Endothelial cell of umbilical vein (primary cell): ENCODE measurements around the gene SH3BP1. TPM values are rescaled to one million over a fixed set of nuclear protein-coding genes. Genes with fewer than 3 reads are reported as not detected.
A peak's percentile ranks its signal among the peaks of the same experiment; 100 is the strongest.

Experiments used
- BruUV-seq: library from RNA; stranded (reverse); fragments of 400-500 nt; replicated peaks from 2 replicates; lab custom pipeline; 2021; lab: Mats Ljungman, UMichigan
- CTCF ChIA-PET: fragments of 300-600, 350-600 bp; sonication (Branson Sonifier 250); formaldehyde crosslinking; loops from one replicate; lab custom pipeline; 2021; ENCODE audit warnings: antibody characterized with exemption, inconsistent platforms; lab: Charles Lee
- POLR2A ChIA-PET: fragments of 300-600, 350-600 bp; sonication (Branson Sonifier 250); formaldehyde crosslinking; loops from one replicate; lab custom pipeline; 2021; ENCODE audit warnings: antibody characterized with exemption, inconsistent platforms; lab: Charles Lee
- DNase-seq: peaks from one replicate; pipeline ENCODE4 v3.0.0-alpha.2; 2011; ENCODE audit warnings: low read depth, low spot score
- FAIRE-seq: peaks from 2 replicates; lab custom pipeline; 2011; peaks lifted over from hg19 to GRCh38; lab: Jason Lieb, UNC
- H2AFZ ChIP-seq: 2 replicates; pipeline ENCODE4 v1.6.0; 2012; ENCODE audit warnings: low read depth, low read length, control low read depth, inconsistent platforms
- H3K27ac ChIP-seq: 2 replicates; pipeline ENCODE4 v1.5.1; 2011; ENCODE audit warnings: low read depth, mild to moderate bottlenecking, control low read depth, low read length, moderate library complexity; ENCODE audit not compliant: insufficient read depth
- H3K27me3 ChIP-seq, 2 experiments: 2 replicates each; pipeline versions ENCODE4 v1.6.0 to v1.6.1; 2011; ENCODE audit warnings: low read length in 2 of 2, mixed read lengths in 1 of 2; ENCODE audit not compliant: control insufficient read depth in 2 of 2, insufficient read depth in 2 of 2
- H3K36me3 ChIP-seq, 2 experiments: 2 replicates in 1 of 2; 3 replicates in 1 of 2; pipeline ENCODE4 v1.5.1; 2011; ENCODE audit warnings: low read length in 2 of 2, mild to moderate bottlenecking in 1 of 2, moderate library complexity in 1 of 2; ENCODE audit not compliant: control insufficient read depth in 2 of 2, insufficient read depth in 2 of 2; ENCODE audit errors: extremely low read depth in 1 of 2
- H3K4me1 ChIP-seq: 3 replicates; pipeline ENCODE4 v1.5.1; 2011; ENCODE audit warnings: mild to moderate bottlenecking, low read length; ENCODE audit not compliant: control insufficient read depth, insufficient read depth; ENCODE audit errors: extremely low read depth
- H3K4me2 ChIP-seq: 2 replicates; pipeline ENCODE4 v1.6.1; 2011; ENCODE audit warnings: low read length, control low read depth, mixed read lengths; ENCODE audit not compliant: insufficient read depth
- H3K4me3 ChIP-seq, 3 experiments: fragments of 200-600 bp in 1 of 3; sonication (generic), shearing (Covaris generic) in 1 of 3; replicated peaks in 1 of 3; 2 replicates each; pipeline ENCODE4 v1.5.1; 2011 to 2016; ENCODE audit warnings: control low read depth in 3 of 3, low read length in 3 of 3, mild to moderate bottlenecking in 2 of 3, inconsistent platforms in 1 of 3, low read depth in 1 of 3, moderate library complexity in 1 of 3; ENCODE audit not compliant: insufficient read depth in 1 of 3
- H3K79me2 ChIP-seq: 2 replicates; pipeline ENCODE4 v1.6.0; 2012; ENCODE audit warnings: low read length, inconsistent platforms; ENCODE audit not compliant: control insufficient read depth, insufficient read depth
- H3K9ac ChIP-seq: replicated peaks from 2 replicates; pipeline ENCODE3; 2011; ENCODE audit warnings: low read length, control low read depth; ENCODE audit not compliant: insufficient read depth; ENCODE audit errors: extremely low read depth
- H3K9me1 ChIP-seq: replicated peaks from 3 replicates; pipeline ENCODE4 v1.6.0; 2011; ENCODE audit warnings: mild to moderate bottlenecking, low read length; ENCODE audit not compliant: control insufficient read depth, insufficient read depth; ENCODE audit errors: extremely low read depth
- H3K9me3 ChIP-seq: replicated peaks from 2 replicates; pipeline ENCODE4 v1.5.1; 2012; ENCODE audit warnings: low read length, inconsistent platforms; ENCODE audit not compliant: control insufficient read depth, insufficient read depth
- H4K20me1 ChIP-seq: replicated peaks from 2 replicates; pipeline ENCODE3; 2011; ENCODE audit warnings: mild to moderate bottlenecking, low read length; ENCODE audit not compliant: control insufficient read depth, insufficient read depth; ENCODE audit errors: extremely low read depth
- CTCF ChIP-seq, 2 donors: IDR thresholded peaks; 1 replicate in 1 of 2; 2 replicates in 1 of 2; pipeline ENCODE4 v1.5.1; 2011; ENCODE audit warnings: low read length in 2 of 2, mild to moderate bottlenecking in 2 of 2, moderate library complexity in 2 of 2, control low read depth in 1 of 2, inconsistent platforms in 1 of 2, low read depth in 1 of 2; ENCODE audit not compliant: insufficient read depth in 1 of 2; ENCODE audit errors: extremely low read depth in 1 of 2
- EZH2 ChIP-seq: IDR thresholded peaks from 2 replicates; pipeline ENCODE4 v1.6.1; 2012; ENCODE audit warnings: borderline replicate concordance, low read depth, mild to moderate bottlenecking, moderate library complexity, low read length, inconsistent platforms; ENCODE audit not compliant: severe bottlenecking
- FOS ChIP-seq: IDR thresholded peaks from 2 replicates; pipeline ENCODE4 v1.6.1; 2011; ENCODE audit warnings: mild to moderate bottlenecking, low read length, moderate library complexity, borderline replicate concordance; ENCODE audit not compliant: insufficient read depth
- GATA2 ChIP-seq: IDR thresholded peaks from 2 replicates; pipeline ENCODE4 v1.7.0; 2011; ENCODE audit warnings: low read depth, mild to moderate bottlenecking, moderate library complexity, mixed read lengths, low read length; ENCODE audit not compliant: insufficient read length, insufficient read depth
- JUN ChIP-seq: IDR thresholded peaks from 2 replicates; pipeline ENCODE4 v1.6.1; 2011; ENCODE audit warnings: borderline replicate concordance, low read depth; ENCODE audit not compliant: insufficient read length, insufficient read depth
- MAX ChIP-seq: IDR thresholded peaks from 2 replicates; pipeline ENCODE4 v1.6.1; 2011; ENCODE audit not compliant: insufficient read depth, insufficient read length
- MYC ChIP-seq: IDR thresholded peaks from one replicate; pipeline ENCODE4 v1.6.1; 2011; ENCODE audit warnings: mild to moderate bottlenecking, low read depth, low read length
- POLR2A ChIP-seq: IDR thresholded peaks from 2 replicates; pipeline ENCODE4 v1.6.1; 2012; ENCODE audit warnings: low read depth, mild to moderate bottlenecking, control low read depth, low read length
- POLR2AphosphoS5 ChIP-seq: IDR thresholded peaks from 2 replicates; pipeline ENCODE4 v1.6.1; 2012; ENCODE audit warnings: low read depth, mild to moderate bottlenecking, control low read depth, low read length, moderate library complexity; ENCODE audit not compliant: insufficient read depth
- dilution Hi-C: fragments of 300-500 bp; cut with MboI; formaldehyde crosslinking; loops from one replicate; pipeline ENCODE4 v1.15.0; 2019; ENCODE audit warnings: low sequenced_read_pairs; ENCODE audit not compliant: extremely low pct_ligation_motif_present
- intact Hi-C: fragments of 100-400 bp; cut with micrococcal nuclease; formaldehyde crosslinking; loops from one replicate; pipeline ENCODE4 v1.10.0; 2022
- polyA plus RNA-seq, 4 experiments: library from polyadenylated mRNA; depleted of rRNA in 3 of 4; stranded (reverse) in 3 of 4; unstranded in 1 of 4; fragments of >200 nt; gene quantifications; 2 replicates each; pipeline versions ENCODE4 v1.2.1 to v1.2.3, GENCODE V29; 2011 to 2012; ENCODE audit warnings: missing spikeins in 1 of 4
- total RNA-seq: library from RNA; stranded (reverse); gene quantifications from 2 replicates; pipeline ENCODE4 v1.2.3, GENCODE V29; 2021

The SH3BP1 gene
- total and polyA plus RNA-seq, 2 donors (not counting 3 experiments of a cell fraction or from before 2014, with no cell fraction given), result 2.3 to 4.3 TPM

GRCh38 chr22:37639771-37640590 is 512 bp downstream of the SH3BP1 start:
- POLR2A ChIA-PET, result interaction anchor here (0.7 kb wide), 1 partner anchor 35 kb away, joined by 8 read pairs; the partner anchor contains the start of gene LGALS1
- peak overlapping the region; percentile 62 for H2AFZ ChIP-seq
- dilution Hi-C loops (no loop called here), intact Hi-C loops (no loop called here)
- H3K27me3 ChIP-seq, result no peaks in the 10 kb centered on the region
- TF ChIP-seq POLR2A (no peak), EZH2 (no peak), JUN (no peak), POLR2AphosphoS5 (no peak), MAX (no peak), FOS (no peak), GATA2 (no peak), CTCF (IDR thresholded peaks at IDR 0.05; ENCODE audit: extremely low read depth in 1 of 2, insufficient read depth in 1 of 2, low read depth in 1 of 2, low read length in 2 of 2) (no peak), MYC (no peak)
- peak overlapping the region in 2 of 3 experiments; percentile 30 to 38 for H3K4me3 ChIP-seq
- CTCF ChIA-PET, result interaction anchor here (0.6 to 1.5 kb wide), 4 partner anchors 11 to 153 kb away, joined by 3 to 5 read pairs (median 3); no protein-coding TSS in a partner anchor
- peak overlapping the region; percentile 39 for H3K4me2 ChIP-seq
- H3K9me1 ChIP-seq, result no peaks in the 10 kb centered on the region
- BruUV-seq, result no TSS peak
- DNase-seq (no peak), FAIRE-seq (no peak)
- no peaks in the 10 kb centered on the region for H3K36me3 ChIP-seq
- peaks cover 2% of the 10 kb centered on the region for H3K4me1 ChIP-seq
- peak overlapping the region; percentile 20 for H3K9ac ChIP-seq
- H3K79me2 ChIP-seq, result no peaks in the 10 kb centered on the region
- H4K20me1 ChIP-seq, result no peaks in the 10 kb centered on the region
- no peak overlapping the region for H3K27ac ChIP-seq
- no peaks in the 10 kb centered on the region for H3K9me3 ChIP-seq
